ENCODE results near the gene PELI1.
A peak's percentile ranks its signal among the peaks of the same experiment; 100 is the strongest.

The PELI1 gene

GRCh38 chr2:64144057-64145013 is at the start of gene PELI1:
PELI1 (minus strand) TSS chr2:64144420; CDS start chr2:64108310, 36,110 bp downstream.
- CTCF ChIA-PET, result no interaction called here
- Mint-ChIP-seq H3K36me3 (peaks cover 7% of the 10 kb centered on the region), H3K27me3 (no peaks in the 10 kb centered on the region), H3K4me1 (peaks cover 24% of the 10 kb centered on the region), H3K4me3 (peak within 1 kb of the TSS; percentile 87), H3K27ac (peak within 1 kb of the TSS; percentile 97), H3K9me3 (no peaks in the 10 kb centered on the region)
- peak; percentile 96 for DNase-seq

GRCh38 chr2:64193491-64193890 is 49.3 kb upstream of the PELI1 start:
- Mint-ChIP-seq H3K27ac (no peak overlapping the region), H3K27me3 (peaks cover 31% of the 10 kb centered on the region), H3K4me3 (no peak overlapping the region), H3K4me1 (peaks cover 16% of the 10 kb centered on the region), H3K36me3 (no peaks in the 10 kb centered on the region), H3K9me3 (no peaks in the 10 kb centered on the region)
- DNase-seq, result no peak
- CTCF ChIA-PET, result no interaction called here

GRCh38 chr2:64192664-64193105 is 48.5 kb upstream of the PELI1 start:
- H3K27ac Mint-ChIP-seq, result no peak overlapping the region
- H3K4me3 Mint-ChIP-seq, result no peak overlapping the region
- peaks cover 31% of the 10 kb centered on the region for H3K27me3 Mint-ChIP-seq
- CTCF ChIA-PET, result no interaction called here
- no peaks in the 10 kb centered on the region for H3K9me3 Mint-ChIP-seq
- no peaks in the 10 kb centered on the region for H3K36me3 Mint-ChIP-seq
- peaks cover 16% of the 10 kb centered on the region for H3K4me1 Mint-ChIP-seq
- no peak for DNase-seq

GRCh38 chr2:64192125-64192479 is 47.9 kb upstream of the PELI1 start:
- CTCF ChIA-PET, result no interaction called here
- H3K4me3 Mint-ChIP-seq, result no peak overlapping the region
- no peak for DNase-seq

GRCh38 chr2:64189586-64189985 is 45.4 kb upstream of the PELI1 start:
- Mint-ChIP-seq H3K27ac (no peak overlapping the region), H3K4me3 (no peak overlapping the region), H3K27me3 (peaks cover 38% of the 10 kb centered on the region), H3K4me1 (peaks cover 16% of the 10 kb centered on the region), H3K9me3 (no peaks in the 10 kb centered on the region), H3K36me3 (no peaks in the 10 kb centered on the region)
- no peak for DNase-seq
- CTCF ChIA-PET, result no interaction called here

More at GRCh38 chr2:64192125-64192479, 47.9 kb upstream of the PELI1 start:
- H3K9me3 Mint-ChIP-seq, result no peaks in the 10 kb centered on the region
- no peaks in the 10 kb centered on the region for H3K36me3 Mint-ChIP-seq
- H3K27ac Mint-ChIP-seq, result no peak overlapping the region
- H3K4me1 Mint-ChIP-seq, result peaks cover 16% of the 10 kb centered on the region
- H3K27me3 Mint-ChIP-seq, result peaks cover 31% of the 10 kb centered on the region

GRCh38 chr2:64189167-64189566 is 44.9 kb upstream of the PELI1 start:
- CTCF ChIA-PET, result no interaction called here
- H3K36me3 Mint-ChIP-seq, result no peaks in the 10 kb centered on the region
- H3K27ac Mint-ChIP-seq, result no peak overlapping the region
- peaks cover 38% of the 10 kb centered on the region for H3K27me3 Mint-ChIP-seq
- peaks cover 16% of the 10 kb centered on the region for H3K4me1 Mint-ChIP-seq
- no peak overlapping the region for H3K4me3 Mint-ChIP-seq
- no peak for DNase-seq
- no peaks in the 10 kb centered on the region for H3K9me3 Mint-ChIP-seq

GRCh38 chr2:64186699-64187605 is 42.7 kb upstream of the PELI1 start:
- DNase-seq, result no peak
- Mint-ChIP-seq H3K9me3 (no peaks in the 10 kb centered on the region), H3K27me3 (peaks cover 37% of the 10 kb centered on the region), H3K4me1 (peaks cover 13% of the 10 kb centered on the region), H3K4me3 (no peak overlapping the region), H3K36me3 (no peaks in the 10 kb centered on the region), H3K27ac (no peak overlapping the region)
- CTCF ChIA-PET, result no interaction called here

GRCh38 chr2:64179582-64180321 is 35.5 kb upstream of the PELI1 start:
- no peak overlapping the region for H3K4me3 Mint-ChIP-seq
- peaks cover 14% of the 10 kb centered on the region for H3K27me3 Mint-ChIP-seq
- no peak for DNase-seq
- CTCF ChIA-PET, result interaction anchor here (0.7 to 1.6 kb wide), 3 partner anchors 16 to 1525 kb away, joined by 4 to 5 read pairs (median 5); no protein-coding TSS in a partner anchor
- H3K4me1 Mint-ChIP-seq, result peaks cover 5% of the 10 kb centered on the region
- no peaks in the 10 kb centered on the region for H3K9me3 Mint-ChIP-seq
- no peaks in the 10 kb centered on the region for H3K36me3 Mint-ChIP-seq
- no peak overlapping the region for H3K27ac Mint-ChIP-seq

GRCh38 chr2:64177315-64177714 is 33.1 kb upstream of the PELI1 start:
- Mint-ChIP-seq H3K9me3 (no peaks in the 10 kb centered on the region), H3K27ac (no peak overlapping the region), H3K4me3 (no peak overlapping the region), H3K27me3 (peaks cover 6% of the 10 kb centered on the region), H3K4me1 (peaks cover 5% of the 10 kb centered on the region), H3K36me3 (no peaks in the 10 kb centered on the region)
- no peak for DNase-seq
- CTCF ChIA-PET, result interaction anchor here (0.8 kb wide), 1 partner anchor 11 kb away, joined by 3 read pairs; no protein-coding TSS in a partner anchor

- H3K36me3 Mint-ChIP-seq, result no peaks in the 10 kb centered on the region
- no peak overlapping the region for H3K4me3 Mint-ChIP-seq
- CTCF ChIA-PET, result no interaction called here
- H3K27ac Mint-ChIP-seq, result no peak overlapping the region
- peaks cover 6% of the 10 kb centered on the region for H3K27me3 Mint-ChIP-seq
- H3K9me3 Mint-ChIP-seq, result no peaks in the 10 kb centered on the region
- no peak for DNase-seq
- H3K4me1 Mint-ChIP-seq, result peaks cover 5% of the 10 kb centered on the region
Observed at GRCh38 chr2:64175419-64176197, 31.4 kb upstream of the PELI1 start.

GRCh38 chr2:64173156-64174135 is 29.2 kb upstream of the PELI1 start:
- H3K9me3 Mint-ChIP-seq, result no peaks in the 10 kb centered on the region
- DNase-seq, result no peak
- no peak overlapping the region for H3K4me3 Mint-ChIP-seq
- no peaks in the 10 kb centered on the region for H3K4me1 Mint-ChIP-seq
- H3K27ac Mint-ChIP-seq, result no peak overlapping the region
- H3K36me3 Mint-ChIP-seq, result no peaks in the 10 kb centered on the region
- peaks cover 6% of the 10 kb centered on the region for H3K27me3 Mint-ChIP-seq
- CTCF ChIA-PET, result no interaction called here

- no peaks in the 10 kb centered on the region for H3K9me3 Mint-ChIP-seq
- CTCF ChIA-PET, result no interaction called here
- no peaks in the 10 kb centered on the region for H3K4me1 Mint-ChIP-seq
- H3K4me3 Mint-ChIP-seq, result no peak overlapping the region
- H3K27me3 Mint-ChIP-seq, result no peaks in the 10 kb centered on the region
- no peak overlapping the region for H3K27ac Mint-ChIP-seq
- no peaks in the 10 kb centered on the region for H3K36me3 Mint-ChIP-seq
- no peak for DNase-seq
Observed at GRCh38 chr2:64168756-64169155, 24.5 kb upstream of the PELI1 start.
